ENCODE measurements around the gene ZIC5. TPM values are rescaled to one million over a fixed set of nuclear protein-coding genes. Genes with fewer than 3 reads are reported as not detected.

Gene ZIC5
- total and polyA plus RNA-seq, 2 of the 13 experiments (the other 11 are each of a cell fraction or from before 2014, with no cell fraction given) = 0.02 to 0.07 TPM

DNA sequence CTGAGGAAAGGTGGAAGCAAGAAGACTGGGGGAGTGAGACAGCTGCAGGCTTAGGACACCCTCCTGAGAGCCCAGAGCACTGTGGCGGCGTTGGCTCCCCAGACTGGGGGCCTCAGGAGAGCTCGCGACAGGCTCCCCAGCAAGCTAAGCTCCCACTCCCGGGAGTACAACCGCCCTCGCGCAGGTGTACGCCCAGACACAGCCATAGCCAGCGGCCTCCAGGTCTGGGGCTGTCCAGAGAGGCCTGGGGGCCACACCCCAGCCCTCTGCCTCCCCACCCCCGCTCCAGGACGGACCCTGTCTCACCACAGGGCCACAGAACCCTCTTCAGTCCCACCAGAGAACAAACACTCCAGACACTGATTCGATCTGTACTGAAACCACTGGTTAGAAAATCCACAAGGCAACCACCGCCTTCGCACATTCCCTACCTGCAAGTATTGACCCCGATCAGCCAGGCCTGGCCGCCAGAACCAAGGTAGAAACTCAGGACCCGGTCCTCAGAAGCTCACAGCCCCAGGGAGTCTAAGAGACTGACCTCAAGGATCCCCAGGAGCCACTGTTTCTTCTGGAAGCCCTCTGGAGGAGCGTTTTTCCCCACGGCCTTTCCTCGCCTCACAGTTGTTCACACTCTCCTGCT is 16.3 kb downstream of the ZIC5 start (continued):
- TF ChIP-seq ZNF205 (CRISPR knock-in tag; IDR thresholded peaks at IDR 0.05) = no peak
- TF ChIP-seq, protein P1, sequence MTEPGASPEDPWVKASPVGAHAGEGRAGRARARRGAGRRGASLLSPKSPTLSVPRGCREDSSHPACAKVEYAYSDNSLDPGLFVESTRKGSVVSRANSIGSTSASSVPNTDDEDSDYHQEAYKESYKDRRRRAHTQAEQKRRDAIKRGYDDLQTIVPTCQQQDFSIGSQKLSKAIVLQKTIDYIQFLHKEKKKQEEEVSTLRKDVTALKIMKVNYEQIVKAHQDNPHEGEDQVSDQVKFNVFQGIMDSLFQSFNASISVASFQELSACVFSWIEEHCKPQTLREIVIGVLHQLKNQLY (CRISPR knock-in tag; IDR thresholded peaks at IDR 0.05) = no peak
- TF ChIP-seq, protein P2, sequence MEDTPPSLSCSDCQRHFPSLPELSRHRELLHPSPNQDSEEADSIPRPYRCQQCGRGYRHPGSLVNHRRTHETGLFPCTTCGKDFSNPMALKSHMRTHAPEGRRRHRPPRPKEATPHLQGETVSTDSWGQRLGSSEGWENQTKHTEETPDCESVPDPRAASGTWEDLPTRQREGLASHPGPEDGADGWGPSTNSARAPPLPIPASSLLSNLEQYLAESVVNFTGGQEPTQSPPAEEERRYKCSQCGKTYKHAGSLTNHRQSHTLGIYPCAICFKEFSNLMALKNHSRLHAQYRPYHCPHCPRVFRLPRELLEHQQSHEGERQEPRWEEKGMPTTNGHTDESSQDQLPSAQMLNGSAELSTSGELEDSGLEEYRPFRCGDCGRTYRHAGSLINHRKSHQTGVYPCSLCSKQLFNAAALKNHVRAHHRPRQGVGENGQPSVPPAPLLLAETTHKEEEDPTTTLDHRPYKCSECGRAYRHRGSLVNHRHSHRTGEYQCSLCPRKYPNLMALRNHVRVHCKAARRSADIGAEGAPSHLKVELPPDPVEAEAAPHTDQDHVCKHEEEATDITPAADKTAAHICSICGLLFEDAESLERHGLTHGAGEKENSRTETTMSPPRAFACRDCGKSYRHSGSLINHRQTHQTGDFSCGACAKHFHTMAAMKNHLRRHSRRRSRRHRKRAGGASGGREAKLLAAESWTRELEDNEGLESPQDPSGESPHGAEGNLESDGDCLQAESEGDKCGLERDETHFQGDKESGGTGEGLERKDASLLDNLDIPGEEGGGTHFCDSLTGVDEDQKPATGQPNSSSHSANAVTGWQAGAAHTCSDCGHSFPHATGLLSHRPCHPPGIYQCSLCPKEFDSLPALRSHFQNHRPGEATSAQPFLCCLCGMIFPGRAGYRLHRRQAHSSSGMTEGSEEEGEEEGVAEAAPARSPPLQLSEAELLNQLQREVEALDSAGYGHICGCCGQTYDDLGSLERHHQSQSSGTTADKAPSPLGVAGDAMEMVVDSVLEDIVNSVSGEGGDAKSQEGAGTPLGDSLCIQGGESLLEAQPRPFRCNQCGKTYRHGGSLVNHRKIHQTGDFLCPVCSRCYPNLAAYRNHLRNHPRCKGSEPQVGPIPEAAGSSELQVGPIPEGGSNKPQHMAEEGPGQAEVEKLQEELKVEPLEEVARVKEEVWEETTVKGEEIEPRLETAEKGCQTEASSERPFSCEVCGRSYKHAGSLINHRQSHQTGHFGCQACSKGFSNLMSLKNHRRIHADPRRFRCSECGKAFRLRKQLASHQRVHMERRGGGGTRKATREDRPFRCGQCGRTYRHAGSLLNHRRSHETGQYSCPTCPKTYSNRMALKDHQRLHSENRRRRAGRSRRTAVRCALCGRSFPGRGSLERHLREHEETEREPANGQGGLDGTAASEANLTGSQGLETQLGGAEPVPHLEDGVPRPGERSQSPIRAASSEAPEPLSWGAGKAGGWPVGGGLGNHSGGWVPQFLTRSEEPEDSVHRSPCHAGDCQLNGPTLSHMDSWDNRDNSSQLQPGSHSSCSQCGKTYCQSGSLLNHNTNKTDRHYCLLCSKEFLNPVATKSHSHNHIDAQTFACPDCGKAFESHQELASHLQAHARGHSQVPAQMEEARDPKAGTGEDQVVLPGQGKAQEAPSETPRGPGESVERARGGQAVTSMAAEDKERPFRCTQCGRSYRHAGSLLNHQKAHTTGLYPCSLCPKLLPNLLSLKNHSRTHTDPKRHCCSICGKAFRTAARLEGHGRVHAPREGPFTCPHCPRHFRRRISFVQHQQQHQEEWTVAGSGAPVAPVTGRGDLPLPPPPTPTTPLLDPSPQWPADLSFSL (CRISPR knock-in tag; IDR thresholded peaks at IDR 0.05) = no peak
- no peak for TF ChIP-seq PAWR (CRISPR knock-in tag; IDR thresholded peaks at IDR 0.05; ENCODE audit: borderline replicate concordance)
- TF ChIP-seq, protein P3, sequence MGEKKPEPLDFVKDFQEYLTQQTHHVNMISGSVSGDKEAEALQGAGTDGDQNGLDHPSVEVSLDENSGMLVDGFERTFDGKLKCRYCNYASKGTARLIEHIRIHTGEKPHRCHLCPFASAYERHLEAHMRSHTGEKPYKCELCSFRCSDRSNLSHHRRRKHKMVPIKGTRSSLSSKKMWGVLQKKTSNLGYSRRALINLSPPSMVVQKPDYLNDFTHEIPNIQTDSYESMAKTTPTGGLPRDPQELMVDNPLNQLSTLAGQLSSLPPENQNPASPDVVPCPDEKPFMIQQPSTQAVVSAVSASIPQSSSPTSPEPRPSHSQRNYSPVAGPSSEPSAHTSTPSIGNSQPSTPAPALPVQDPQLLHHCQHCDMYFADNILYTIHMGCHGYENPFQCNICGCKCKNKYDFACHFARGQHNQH (CRISPR knock-in tag; IDR thresholded peaks at IDR 0.05) = no peak
- TF ChIP-seq, protein P4, sequence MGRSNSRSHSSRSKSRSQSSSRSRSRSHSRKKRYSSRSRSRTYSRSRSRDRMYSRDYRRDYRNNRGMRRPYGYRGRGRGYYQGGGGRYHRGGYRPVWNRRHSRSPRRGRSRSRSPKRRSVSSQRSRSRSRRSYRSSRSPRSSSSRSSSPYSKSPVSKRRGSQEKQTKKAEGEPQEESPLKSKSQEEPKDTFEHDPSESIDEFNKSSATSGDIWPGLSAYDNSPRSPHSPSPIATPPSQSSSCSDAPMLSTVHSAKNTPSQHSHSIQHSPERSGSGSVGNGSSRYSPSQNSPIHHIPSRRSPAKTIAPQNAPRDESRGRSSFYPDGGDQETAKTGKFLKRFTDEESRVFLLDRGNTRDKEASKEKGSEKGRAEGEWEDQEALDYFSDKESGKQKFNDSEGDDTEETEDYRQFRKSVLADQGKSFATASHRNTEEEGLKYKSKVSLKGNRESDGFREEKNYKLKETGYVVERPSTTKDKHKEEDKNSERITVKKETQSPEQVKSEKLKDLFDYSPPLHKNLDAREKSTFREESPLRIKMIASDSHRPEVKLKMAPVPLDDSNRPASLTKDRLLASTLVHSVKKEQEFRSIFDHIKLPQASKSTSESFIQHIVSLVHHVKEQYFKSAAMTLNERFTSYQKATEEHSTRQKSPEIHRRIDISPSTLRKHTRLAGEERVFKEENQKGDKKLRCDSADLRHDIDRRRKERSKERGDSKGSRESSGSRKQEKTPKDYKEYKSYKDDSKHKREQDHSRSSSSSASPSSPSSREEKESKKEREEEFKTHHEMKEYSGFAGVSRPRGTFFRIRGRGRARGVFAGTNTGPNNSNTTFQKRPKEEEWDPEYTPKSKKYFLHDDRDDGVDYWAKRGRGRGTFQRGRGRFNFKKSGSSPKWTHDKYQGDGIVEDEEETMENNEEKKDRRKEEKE (IDR thresholded peaks at IDR 0.05) = no peak
- TF ChIP-seq TBP (CRISPR knock-in tag; IDR thresholded peaks at IDR 0.05) = no peak
